Measurements from ENCODE around the gene NANOGP8. TPM values are rescaled to one million over a fixed set of nuclear protein-coding genes. Genes with fewer than 3 reads are reported as not detected.

Gene NANOGP8
- polyA plus RNA-seq, 1 donor (not counting 4 experiments of a cell fraction or from before 2014, with no cell fraction given), result not detected

DNA sequence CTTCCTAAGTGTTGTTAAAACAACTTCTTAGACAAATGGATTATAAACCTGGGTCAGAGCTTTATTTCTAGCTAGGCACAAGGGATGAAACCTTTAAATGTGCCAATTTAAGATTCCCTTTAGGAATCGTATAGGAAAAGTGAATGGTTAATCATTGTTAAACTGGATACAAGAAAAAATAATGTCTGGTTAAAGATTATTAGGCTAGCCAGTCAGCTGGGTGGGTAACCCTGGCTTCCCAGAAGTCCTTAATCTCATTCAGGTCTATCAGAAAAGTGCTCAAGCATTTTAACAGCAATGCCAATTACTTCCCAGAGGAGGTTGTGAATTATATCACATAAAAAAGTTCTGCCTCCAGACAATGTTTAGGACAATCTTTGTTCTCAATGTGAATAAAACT is 37.6 kb downstream of the NANOGP8 start:
- no peak for FAIRE-seq
- Histone ChIP-seq H3K36me3 (ENCODE audit: control insufficient read depth in 2 of 2, extremely low read depth in 1 of 2, insufficient read depth in 2 of 2, low read length in 2 of 2) (no peaks in the 10 kb centered on the region), H3K9me1 (ENCODE audit: control insufficient read depth, extremely low read depth, insufficient read depth, low read length) (no peaks in the 10 kb centered on the region), H3K4me2 (ENCODE audit: control insufficient read depth, extremely low read depth, insufficient read depth, low read depth, low read length) (no peak overlapping the region), H4K20me1 (ENCODE audit: control insufficient read depth, extremely low read depth, insufficient read depth, low read length) (no peaks in the 10 kb centered on the region), H3K4me3 (ENCODE audit: control insufficient read depth in 2 of 3, extremely low read depth in 1 of 3, insufficient read depth in 2 of 3, low read depth in 1 of 3, low read length in 3 of 3) (no peak overlapping the region), H3K27ac (ENCODE audit: control insufficient read depth, insufficient read depth, low read length) (no peak overlapping the region), H2AFZ (ENCODE audit: control insufficient read depth, low read length) (no peak overlapping the region), H3K9ac (ENCODE audit: control insufficient read depth, extremely low read depth, insufficient read depth, low read length) (no peak overlapping the region), H3K27me3 (ENCODE audit: control insufficient read depth, extremely low read depth, insufficient read depth, low read length) (no peaks in the 10 kb centered on the region), H3K9me3 (ENCODE audit: control insufficient read depth, low read depth, low read length) (no peaks in the 10 kb centered on the region), H3K4me1 (ENCODE audit: control insufficient read depth, extremely low read depth, insufficient read depth, low read length) (no peaks in the 10 kb centered on the region), H3K79me2 (ENCODE audit: control insufficient read depth, insufficient read depth, low read length) (no peaks in the 10 kb centered on the region)
- DNase-seq (ENCODE audit: low read depth, low spot score), result no peak
- no peak for TF ChIP-seq EZH2 (IDR thresholded peaks at IDR 0.05; ENCODE audit: low read length)
- TF ChIP-seq, protein P1, sequence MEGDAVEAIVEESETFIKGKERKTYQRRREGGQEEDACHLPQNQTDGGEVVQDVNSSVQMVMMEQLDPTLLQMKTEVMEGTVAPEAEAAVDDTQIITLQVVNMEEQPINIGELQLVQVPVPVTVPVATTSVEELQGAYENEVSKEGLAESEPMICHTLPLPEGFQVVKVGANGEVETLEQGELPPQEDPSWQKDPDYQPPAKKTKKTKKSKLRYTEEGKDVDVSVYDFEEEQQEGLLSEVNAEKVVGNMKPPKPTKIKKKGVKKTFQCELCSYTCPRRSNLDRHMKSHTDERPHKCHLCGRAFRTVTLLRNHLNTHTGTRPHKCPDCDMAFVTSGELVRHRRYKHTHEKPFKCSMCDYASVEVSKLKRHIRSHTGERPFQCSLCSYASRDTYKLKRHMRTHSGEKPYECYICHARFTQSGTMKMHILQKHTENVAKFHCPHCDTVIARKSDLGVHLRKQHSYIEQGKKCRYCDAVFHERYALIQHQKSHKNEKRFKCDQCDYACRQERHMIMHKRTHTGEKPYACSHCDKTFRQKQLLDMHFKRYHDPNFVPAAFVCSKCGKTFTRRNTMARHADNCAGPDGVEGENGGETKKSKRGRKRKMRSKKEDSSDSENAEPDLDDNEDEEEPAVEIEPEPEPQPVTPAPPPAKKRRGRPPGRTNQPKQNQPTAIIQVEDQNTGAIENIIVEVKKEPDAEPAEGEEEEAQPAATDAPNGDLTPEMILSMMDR (optimal IDR thresholded peaks at IDR 0.05 in 1 of 3, IDR thresholded peaks at IDR 0.05 in 1 of 3, conservative IDR thresholded peaks at IDR 0.05 in 1 of 3; ENCODE audit: extremely low read depth in 1 of 3, insufficient read depth in 2 of 3, low read length in 3 of 3), result no peak
- dilution Hi-C loops (cut with MboI; ENCODE audit: extremely low pct_ligation_motif_present, low sequenced_read_pairs), result no loop called here

DNA sequence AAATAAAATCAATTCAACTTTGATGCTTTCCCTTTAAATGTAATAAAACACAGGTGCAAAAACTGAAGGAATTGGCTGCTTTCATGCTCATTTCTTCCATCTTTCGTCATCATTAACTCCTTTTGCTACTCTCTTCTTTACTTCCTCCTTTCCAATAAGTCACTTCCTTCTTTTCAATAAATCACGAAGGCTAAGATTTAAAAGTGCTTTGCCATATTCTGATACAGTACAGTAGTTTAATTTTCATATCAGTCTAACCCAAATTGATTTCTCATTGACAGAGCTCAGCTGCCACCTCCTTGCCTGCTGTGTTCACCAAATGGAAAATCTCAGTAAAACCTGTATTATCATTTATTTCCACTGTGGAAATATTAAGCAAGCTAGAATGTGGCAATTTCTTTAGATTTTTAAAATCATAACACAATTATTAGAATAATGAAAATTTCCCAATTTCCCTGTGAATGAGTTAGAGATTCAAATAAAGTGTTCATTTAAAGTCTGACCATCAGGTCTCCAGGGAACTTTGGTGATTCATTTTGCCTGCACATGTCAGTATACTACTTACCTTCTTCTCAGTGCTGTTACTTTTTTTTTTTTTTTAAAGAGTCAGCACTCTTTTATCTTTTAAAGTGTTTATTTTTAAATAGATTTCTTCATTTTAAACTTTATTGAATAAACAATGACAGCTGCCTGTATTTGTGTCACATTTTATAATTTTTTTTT is 41.6 kb downstream of the NANOGP8 start:
- no peaks in the 10 kb centered on the region for H3K27me3 ChIP-seq (ENCODE audit: control insufficient read depth, extremely low read depth, insufficient read depth, low read length)
- FAIRE-seq, result no peak
- H2AFZ ChIP-seq (ENCODE audit: control insufficient read depth, low read length), result no peak overlapping the region
- DNase-seq (ENCODE audit: low read depth, low spot score), result no peak
- no peak overlapping the region for H3K4me3 ChIP-seq (ENCODE audit: control insufficient read depth in 2 of 3, extremely low read depth in 1 of 3, insufficient read depth in 2 of 3, low read depth in 1 of 3, low read length in 3 of 3)
- H3K36me3 ChIP-seq (ENCODE audit: control insufficient read depth in 2 of 2, extremely low read depth in 1 of 2, insufficient read depth in 2 of 2, low read length in 2 of 2), result no peaks in the 10 kb centered on the region
- H4K20me1 ChIP-seq (ENCODE audit: control insufficient read depth, extremely low read depth, insufficient read depth, low read length), result no peaks in the 10 kb centered on the region
- no peak overlapping the region for H3K4me2 ChIP-seq (ENCODE audit: control insufficient read depth, extremely low read depth, insufficient read depth, low read depth, low read length)
- peaks cover 2% of the 10 kb centered on the region for H3K4me1 ChIP-seq (ENCODE audit: control insufficient read depth, extremely low read depth, insufficient read depth, low read length)
- H3K9me3 ChIP-seq (ENCODE audit: control insufficient read depth, low read depth, low read length), result no peaks in the 10 kb centered on the region
- H3K9ac ChIP-seq (ENCODE audit: control insufficient read depth, extremely low read depth, insufficient read depth, low read length), result no peak overlapping the region
- H3K9me1 ChIP-seq (ENCODE audit: control insufficient read depth, extremely low read depth, insufficient read depth, low read length), result no peaks in the 10 kb centered on the region
- TF ChIP-seq, protein P1 (optimal IDR thresholded peaks at IDR 0.05 in 1 of 3, IDR thresholded peaks at IDR 0.05 in 1 of 3, conservative IDR thresholded peaks at IDR 0.05 in 1 of 3; ENCODE audit: extremely low read depth in 1 of 3, insufficient read depth in 2 of 3, low read length in 3 of 3), result no peak
- TF ChIP-seq EZH2 (IDR thresholded peaks at IDR 0.05; ENCODE audit: low read length), result no peak
- dilution Hi-C loops (cut with MboI; ENCODE audit: extremely low pct_ligation_motif_present, low sequenced_read_pairs), result no loop called here
- no peak overlapping the region for H3K27ac ChIP-seq (ENCODE audit: control insufficient read depth, insufficient read depth, low read length)
- no peaks in the 10 kb centered on the region for H3K79me2 ChIP-seq (ENCODE audit: control insufficient read depth, insufficient read depth, low read length)

All from keratinocyte (primary cell).